Omental fat pad (tissue), 4 donors: ENCODE measurements around the gene AFF2. TPM values are rescaled to one million over a fixed set of nuclear protein-coding genes. Genes with fewer than 3 reads are reported as not detected.

Experiments
- ATAC-seq: fragments of 150-250 bp; one replicate; pipeline ENCODE4 v1.9.1; 2016; ENCODE audit warnings: mild to moderate bottlenecking, moderate library complexity; ENCODE audit not compliant: low FRiP score
- DNase-seq: peaks from one replicate; pipeline ENCODE4 v3.0.0-alpha.2; 2019; ENCODE audit warnings: low spot score
- CTCF ChIP-seq, 3 donors: fragments of 450-650 bp; IDR thresholded peaks; one replicate each; pipeline ENCODE4 v1.5.1; 2016 to 2017; ENCODE audit warnings: antibody characterized with exemption in 3 of 3, mild to moderate bottlenecking in 3 of 3, moderate library complexity in 2 of 3
- total RNA-seq, 4 donors: library from RNA; depleted of rRNA; stranded (reverse); fragments of >200 nt; gene quantifications; one replicate each; pipeline ENCODE4 v1.1.0, GENCODE V29; 2016

AFF2 gene
- total RNA-seq, 4 donors from 2014 or later = 5.7 to 16.7 (median 12.3) TPM

GRCh38 chrX:148536961-148537360, 36.5 kb downstream of the AFF2 start:
- TF ChIP-seq CTCF (IDR thresholded peaks at IDR 0.05) = no peak
- ATAC-seq = no peak
- no peak for DNase-seq

- ATAC-seq (no peak), DNase-seq (no peak)
- no peak for TF ChIP-seq CTCF (IDR thresholded peaks at IDR 0.05)
Measured at GRCh38 chrX:148537556-148538182, 37.3 kb downstream of the AFF2 start.

GRCh38 chrX:148538582-148538981, 38.2 kb downstream of the AFF2 start:
- ATAC-seq (no peak), DNase-seq (no peak)
- no peak for TF ChIP-seq CTCF (IDR thresholded peaks at IDR 0.05)

- no peak for TF ChIP-seq CTCF (IDR thresholded peaks at IDR 0.05)
- no peak for ATAC-seq
Measured at GRCh38 chrX:148540114-148540513, 39.7 kb downstream of the AFF2 start.

GRCh38 chrX:148540671-148541583, 40.5 kb downstream of the AFF2 start:
- ATAC-seq = no peak
- no peak for DNase-seq
- TF ChIP-seq CTCF (IDR thresholded peaks at IDR 0.05) = no peak

More at GRCh38 chrX:148540114-148540513, 39.7 kb downstream of the AFF2 start:
- no peak for DNase-seq

GRCh38 chrX:148541584-148541940, 41.1 kb downstream of the AFF2 start:
- no peak for ATAC-seq
- TF ChIP-seq CTCF (IDR thresholded peaks at IDR 0.05) = no peak
- no peak for DNase-seq
